ENCODE results near the gene FYCO1. TPM values are rescaled to one million over a fixed set of nuclear protein-coding genes. Genes with fewer than 3 reads are reported as not detected.

FYCO1 gene
- total and polyA plus RNA-seq, 2 of the 8 experiments (the other 6 are each of a cell fraction or from before 2014, with no cell fraction given): 4.8 to 10.8 TPM

GRCh38 chr3:45991341-45991740, 4.3 kb downstream of the FYCO1 start:
- Histone ChIP-seq H2AFZ (ENCODE audit: low read length) (no peak overlapping the region), H4K8ac (ENCODE audit: extremely low read depth, insufficient read depth, low read length) (no peak overlapping the region), H3K4ac (replicated peaks; ENCODE audit: insufficient read length, low read depth, low read length) (no peak overlapping the region), H3K36me3 (ENCODE audit: control insufficient read depth in 2 of 4, insufficient read depth in 4 of 4, low read length in 3 of 4) (no peaks in the 10 kb centered on the region), H3K14ac (ENCODE audit: insufficient read length) (no peak overlapping the region), H2BK120ac (replicated peaks; ENCODE audit: low read depth, low read length) (no peak overlapping the region), H3K4me1 (replicated peaks in 1 of 4; ENCODE audit: control insufficient read depth in 3 of 4, insufficient read depth in 4 of 4, low read length in 3 of 4) (peaks cover 5 to 19% (median 14%) of the 10 kb centered on the region in 4 experiments), H3K23ac (ENCODE audit: insufficient read length) (no peak overlapping the region), H3K9ac (replicated peaks in 1 of 4; ENCODE audit: extremely low read depth in 1 of 4, low read depth in 3 of 4, low read length in 3 of 4) (no peak overlapping the region), H2BK15ac (ENCODE audit: low read length) (no peak overlapping the region), H2BK20ac (ENCODE audit: low read length) (no peak overlapping the region), H3K56ac (replicated peaks; ENCODE audit: insufficient read length, low read depth, low read length) (no peak overlapping the region), H4K5ac (ENCODE audit: insufficient read length, low read depth, low read length) (no peak overlapping the region), H2BK12ac (ENCODE audit: low read depth, low read length) (no peak overlapping the region; the same call in 1 of the 2 replicates), H2BK5ac (ENCODE audit: low read depth, low read length) (peak overlapping the region; percentile 76; the same call in 1 of the 2 replicates), H3K79me1 (ENCODE audit: low read depth, low read length) (peaks cover 12% of the 10 kb centered on the region), H3K4me2 (ENCODE audit: insufficient read depth in 1 of 2, low read depth in 2 of 2, low read length in 2 of 2) (no peak overlapping the region), H3K27ac (ENCODE audit: low read depth, low read length) (peak overlapping the region; percentile 34; the same call in 1 of the 2 replicates), H3K27me3 (replicated peaks in 1 of 4; ENCODE audit: control insufficient read depth in 3 of 4, extremely low read depth in 1 of 4, insufficient read depth in 3 of 4, low read length in 3 of 4) (peaks cover 0 to 3% (median 3%) of the 10 kb centered on the region in 4 experiments; a peak in 1 of 7 replicates), H3K23me2 (ENCODE audit: low read depth, low read length) (peaks cover 2% of the 10 kb centered on the region; the same call in 1 of the 2 replicates), H4K91ac (replicated peaks; ENCODE audit: insufficient read length, low read length) (no peak overlapping the region), H3K18ac (ENCODE audit: extremely low read depth, low read length) (no peak overlapping the region), H3K4me3 (ENCODE audit: extremely low read depth in 1 of 4, insufficient read depth in 2 of 4, low read depth in 3 of 4, low read length in 4 of 4) (no peak overlapping the region), H3K9me3 (ENCODE audit: insufficient read depth in 2 of 2, low read depth in 1 of 2, low read length in 1 of 2) (no peaks in the 10 kb centered on the region), H3K79me2 (ENCODE audit: control insufficient read depth in 1 of 2, insufficient read depth in 2 of 2, low read length in 2 of 2) (peaks cover 0 to 70% of the 10 kb centered on the region in 2 experiments; a peak in 2 of 4 replicates), H4K20me1 (replicated peaks in 1 of 2; ENCODE audit: control insufficient read depth in 1 of 2, insufficient read depth in 2 of 2, low read length in 2 of 2) (peaks cover 0 to 2% of the 10 kb centered on the region in 2 experiments), H2AK5ac (ENCODE audit: low read depth, low read length) (peak overlapping the region; percentile 33; the same call in 1 of the 2 replicates)
- FAIRE-seq (no peak), DNase-seq (ENCODE audit: low read depth in 1 of 2, low spot score in 2 of 2) (no peak)
- WGBS, 2 experiments (ENCODE audit: extremely low coverage in 1 of 2, insufficient coverage in 1 of 2, insufficient read length in 1 of 2, insufficient replicate concordance in 2 of 2, low coverage in 1 of 2, low lambda C conversion rate in 2 of 2, missing lambda C conversion rate in 1 of 2): 95% methylated on average over 6 of the region's 6 CpGs; no CpG with 5 or more reads in 1 of the 2 experiments
- CTCF ChIA-PET (ENCODE audit: partially characterized antibody): interaction anchor here (1.0 kb wide), 2 partner anchors 11 to 52 kb away, joined by 3 to 6 read pairs; no protein-coding TSS in a partner anchor
- POLR2A ChIA-PET (ENCODE audit: partially characterized antibody): no interaction called here
- TF ChIP-seq, protein P1, sequence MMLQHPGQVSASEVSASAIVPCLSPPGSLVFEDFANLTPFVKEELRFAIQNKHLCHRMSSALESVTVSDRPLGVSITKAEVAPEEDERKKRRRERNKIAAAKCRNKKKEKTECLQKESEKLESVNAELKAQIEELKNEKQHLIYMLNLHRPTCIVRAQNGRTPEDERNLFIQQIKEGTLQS (IDR thresholded peaks at IDR 0.05; ENCODE audit: insufficient read depth, low read depth, low read length): no peak
- no peak for TF ChIP-seq SRF (IDR thresholded peaks at IDR 0.05; ENCODE audit: low read depth, low read length)
- TF ChIP-seq HDAC2 (IDR thresholded peaks at IDR 0.05; ENCODE audit: borderline replicate concordance in 1 of 2, low read depth in 2 of 2, low read length in 2 of 2): no peak
- TF ChIP-seq SIX5 (IDR thresholded peaks at IDR 0.05; ENCODE audit: low read depth, low read length): no peak
- no peak for TF ChIP-seq BCL11A (IDR thresholded peaks at IDR 0.05; ENCODE audit: low read depth in 2 of 2, low read length in 2 of 2)
- TF ChIP-seq EZH2 (IDR thresholded peaks at IDR 0.05; ENCODE audit: low read depth, low read length, severe bottlenecking): no peak
- TF ChIP-seq TEAD4 (IDR thresholded peaks at IDR 0.05; ENCODE audit: low read depth, low read length): no peak
- TF ChIP-seq TAF1 (IDR thresholded peaks at IDR 0.05; ENCODE audit: low read depth, low read length): no peak
- no peak for TF ChIP-seq CBX5 (IDR thresholded peaks at IDR 0.05; ENCODE audit: low read depth, low read length)
